Esophagus muscularis mucosa (tissue), 3 donors: ENCODE data around the gene HADHB.
"Not testable (repeated sequence)": the region's sequence is repeated elsewhere in the genome, so short reads cannot be mapped to it uniquely, and the experiment has no call there.

Experiments
- CTCF ChIP-seq, 3 experiments: fragments of 200-600 bp in 2 of 3; fragments of 450-650 bp in 1 of 3; sonication (generic) in 2 of 3; IDR thresholded peaks; one replicate each; pipeline ENCODE4 v1.5.1; 2017 to 2019; ENCODE audit warnings: antibody characterized with exemption in 3 of 3, mild to moderate bottlenecking in 2 of 3, moderate library complexity in 1 of 3
- POLR2A ChIP-seq: fragments of 450-650 bp; IDR thresholded peaks from one replicate; pipeline ENCODE4 v1.6.1; 2017; ENCODE audit warnings: antibody characterized with exemption, moderate library complexity, mild to moderate bottlenecking, low read depth
- POLR2AphosphoS5 ChIP-seq, 2 donors: sonication (generic); formaldehyde crosslinking; IDR thresholded peaks; one replicate each; pipeline ENCODE4 v1.6.1; 2017; ENCODE audit warnings: antibody characterized with exemption in 2 of 2

GRCh38 chr2:26329083-26329482 is 84.3 kb downstream of the HADHB start:
- TF ChIP-seq CTCF (IDR thresholded peaks at IDR 0.05); POLR2A; POLR2AphosphoS5 (IDR thresholded peaks at IDR 0.05): not testable (repeated sequence)
